H1 (cell line): ENCODE data around the gene MESD. TPM values are rescaled to one million over a fixed set of nuclear protein-coding genes. Genes with fewer than 3 reads are reported as not detected.
A peak's percentile ranks its signal among the peaks of the same experiment; 100 is the strongest.

Source experiments
- ASH2L ChIP-seq: fragments of 200-600, 300-600 bp; sonication (generic); IDR thresholded peaks from one replicate; pipeline ENCODE4 v1.7.1; 2017; ENCODE audit warnings: low read length
- BRCA1 ChIP-seq: IDR thresholded peaks from 2 replicates; pipeline ENCODE4 v1.6.1; 2012; ENCODE audit warnings: low read depth, low read length, improper control_type of control experiment
- CBX8 ChIP-seq: fragments of 300-800, 300-1000 bp; sonication (generic); IDR thresholded peaks from 2 replicates; pipeline ENCODE4 v1.7.1; 2016; ENCODE audit warnings: low read depth, low read length, borderline replicate concordance
- CEBPB ChIP-seq: IDR thresholded peaks from 2 replicates; pipeline ENCODE4 v1.6.1; 2012; ENCODE audit warnings: low read depth, low read length
- CHD2 ChIP-seq: IDR thresholded peaks from 2 replicates; pipeline ENCODE4 v1.6.1; 2012; ENCODE audit warnings: low read length, improper control_type of control experiment
- CREB1 ChIP-seq: IDR thresholded peaks from 2 replicates; pipeline ENCODE4 v1.6.1; 2012; ENCODE audit warnings: inconsistent platforms
- CTCF ChIP-seq, 3 experiments: IDR thresholded peaks; 1 replicate in 2 of 3; 2 replicates in 1 of 3; pipeline versions ENCODE4 v1.5.1 to v1.6.1; 2011; ENCODE audit warnings: low read length in 3 of 3, mild to moderate bottlenecking in 3 of 3, inconsistent platforms in 2 of 3, low read depth in 1 of 3, moderate library complexity in 1 of 3; ENCODE audit not compliant: insufficient read depth in 1 of 3; ENCODE audit errors: control extremely low read depth in 1 of 3
- E2F6 ChIP-seq: IDR thresholded peaks from 2 replicates; pipeline ENCODE4 v1.6.1; 2012; ENCODE audit warnings: inconsistent platforms
- EP300 ChIP-seq, 2 experiments: IDR thresholded peaks; 1 replicate in 1 of 2; 2 replicates in 1 of 2; pipeline ENCODE4 v1.6.1; 2011 to 2012; ENCODE audit warnings: low read depth in 2 of 2, low read length in 2 of 2, mild to moderate bottlenecking in 2 of 2, borderline replicate concordance in 1 of 2, inconsistent platforms in 1 of 2, moderate library complexity in 1 of 2
- GABPA ChIP-seq: IDR thresholded peaks from 2 replicates; pipeline ENCODE4 v1.6.1; 2011; ENCODE audit warnings: mild to moderate bottlenecking, low read length, moderate library complexity, borderline replicate concordance; ENCODE audit not compliant: insufficient read depth
- JUN ChIP-seq: IDR thresholded peaks from 2 replicates; pipeline ENCODE4 v1.6.1; 2011; ENCODE audit warnings: low read depth, mild to moderate bottlenecking, improper control_type of control experiment, low read length
- JUND ChIP-seq: IDR thresholded peaks from 2 replicates; pipeline ENCODE4 v1.6.1; 2011; ENCODE audit warnings: mild to moderate bottlenecking, improper control_type of control experiment, low read length
- MAFK ChIP-seq: IDR thresholded peaks from 2 replicates; pipeline ENCODE4 v1.6.1; 2012; ENCODE audit warnings: low read depth, mild to moderate bottlenecking, improper control_type of control experiment, low read length
- MAX ChIP-seq: IDR thresholded peaks from 2 replicates; pipeline ENCODE4 v1.6.1; 2012; ENCODE audit warnings: inconsistent platforms
- PHF8 ChIP-seq: fragments of 200-600 bp; sonication (generic); conservative IDR thresholded peaks from 2 replicates; pipeline ENCODE4 v1.7.1; 2012; ENCODE audit warnings: low read depth, mild to moderate bottlenecking, inconsistent platforms, low read length, moderate library complexity
- POLR2A ChIP-seq, 2 experiments: IDR thresholded peaks; 1 replicate in 1 of 2; 2 replicates in 1 of 2; pipeline ENCODE4 v1.6.1; 2011; ENCODE audit warnings: low read depth in 2 of 2, low read length in 2 of 2, mild to moderate bottlenecking in 2 of 2; ENCODE audit errors: control extremely low read depth in 1 of 2
- RFX5 ChIP-seq: IDR thresholded peaks from 2 replicates; pipeline ENCODE4 v1.6.1; 2011; ENCODE audit warnings: low read depth, low read length, improper control_type of control experiment, borderline replicate concordance
- SIN3A ChIP-seq, 2 experiments: IDR thresholded peaks in 1 of 2; conservative IDR thresholded peaks in 1 of 2; 2 replicates each; pipeline ENCODE4 v1.6.1; 2011 to 2012; ENCODE audit warnings: low read length in 2 of 2, improper control_type of control experiment in 1 of 2, low read depth in 1 of 2, mild to moderate bottlenecking in 1 of 2
- TAF7 ChIP-seq: optimal IDR thresholded peaks from 2 replicates; pipeline ENCODE3; 2011; ENCODE audit warnings: low read depth, mild to moderate bottlenecking, inconsistent platforms, low read length, moderate library complexity, borderline replicate concordance
- TCF12 ChIP-seq: IDR thresholded peaks from 2 replicates; pipeline ENCODE4 v1.6.1; 2011; ENCODE audit warnings: low read depth, mild to moderate bottlenecking, low read length
- TEAD4 ChIP-seq: IDR thresholded peaks from 2 replicates; pipeline ENCODE4 v1.6.1; 2012; ENCODE audit warnings: low read depth, low read length, inconsistent platforms, mixed read lengths
- YY1 ChIP-seq: IDR thresholded peaks from 2 replicates; pipeline ENCODE4 v1.6.1; 2011; ENCODE audit warnings: low read depth, mild to moderate bottlenecking, low read length
- ZNF274 ChIP-seq: IDR thresholded peaks from 2 replicates; pipeline ENCODE4 v1.7.0; 2012; ENCODE audit warnings: low read length, borderline replicate concordance; ENCODE audit errors: extremely low read depth
- polyA plus RNA-seq, 7 experiments: library from polyadenylated mRNA; depleted of rRNA in 3 of 7; stranded (reverse) in 5 of 7; unstranded in 2 of 7; fragments of >200 nt in 5 of 7; fragments of 200-250 nt in 2 of 7; gene quantifications; 1 replicate in 5 of 7; 2 replicates in 1 of 7; 4 replicates in 1 of 7; pipeline versions ENCODE4 v1.2.1 to v1.2.3, GENCODE V29; 2011 to 2013; ENCODE audit warnings: missing spikeins in 2 of 7, mixed read lengths in 2 of 7
- total RNA-seq: library from RNA; stranded (reverse); fragmentation: NEBNext Ultra II Directional; extraction: Animal tissue kit (Norgen Biotek cat#: 25700); gene quantifications from 2 replicates; pipeline ENCODE4 v1.2.1, GENCODE V29; 2021

The MESD gene
- total and polyA plus RNA-seq, 2 of the 8 experiments (the other 6 are each of a cell fraction or from before 2014, with no cell fraction given), result 11.0 to 28.3 TPM

DNA sequence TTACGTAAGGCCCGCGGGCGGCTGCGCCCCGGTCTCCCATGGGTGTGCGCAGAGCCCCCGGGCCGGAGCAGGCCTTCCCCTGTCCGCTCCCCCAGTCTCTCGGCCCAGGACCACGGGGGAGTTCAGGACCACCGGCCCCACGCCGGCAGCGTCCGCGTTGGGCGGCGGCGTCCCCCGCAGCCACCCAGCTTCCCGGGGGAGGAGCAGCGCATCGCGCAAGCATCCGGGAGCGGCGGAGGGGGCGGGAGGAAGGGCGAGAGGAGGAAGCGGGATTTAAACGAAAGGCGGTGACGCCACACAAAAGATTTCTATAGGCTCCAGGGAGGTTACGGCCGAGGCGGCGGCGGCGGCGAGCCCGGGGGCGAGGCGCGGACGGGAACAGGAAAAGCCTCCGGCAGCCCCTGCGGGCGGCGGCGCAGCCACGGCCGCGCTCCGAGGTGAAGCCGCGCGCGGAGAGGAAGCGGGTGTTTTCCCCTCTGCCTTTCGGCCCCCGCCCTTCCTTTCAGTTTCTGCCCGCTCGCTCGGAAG, 11.1 kb upstream of the MESD start, which contains the start of gene TLNRD1 (continued):
- TF ChIP-seq TCF12 (no peak), ZNF274 (no peak), ASH2L (peak; percentile 70), TEAD4 (no peak), PHF8 (peak; percentile 86; the same call in 1 of the 2 replicates), CREB1 (peak; percentile 11; the same call in 1 of the 2 replicates), YY1 (peak; percentile 42; the same call in 1 of the 2 replicates), SIN3A (conservative IDR thresholded peaks at IDR 0.05 in 1 of 2, IDR thresholded peaks at IDR 0.05 in 1 of 2; ENCODE audit: low read depth in 1 of 2, low read length in 2 of 2) (no peak), CEBPB (no peak), E2F6 (no peak), MAFK (no peak), RFX5 (no peak), CHD2 (peak; percentile 63), TAF7 (peak; percentile 1), EP300 (IDR thresholded peaks at IDR 0.05; ENCODE audit: borderline replicate concordance in 1 of 2, low read depth in 2 of 2, low read length in 2 of 2) (no peak), CTCF (IDR thresholded peaks at IDR 0.05; ENCODE audit: control extremely low read depth in 1 of 3, insufficient read depth in 1 of 3, low read depth in 1 of 3, low read length in 3 of 3) (no peak), BRCA1 (no peak), MAX (peak; percentile 48), JUN (no peak), CBX8 (no peak), POLR2A (IDR thresholded peaks at IDR 0.05; ENCODE audit: control extremely low read depth in 1 of 2, low read depth in 2 of 2, low read length in 2 of 2) (peak; percentile 81 to 88), GABPA (0 out of 2 replicates have a peak, but pooled peaks have one; percentile 4), JUND (no peak)
